ENCODE measurements around the gene WDR33.
A peak's percentile ranks its signal among the peaks of the same experiment; 100 is the strongest.
"Not testable (repeated sequence)": the region's sequence is repeated elsewhere in the genome, so short reads cannot be mapped to it uniquely, and the experiment has no call there.

The WDR33 gene

DNA sequence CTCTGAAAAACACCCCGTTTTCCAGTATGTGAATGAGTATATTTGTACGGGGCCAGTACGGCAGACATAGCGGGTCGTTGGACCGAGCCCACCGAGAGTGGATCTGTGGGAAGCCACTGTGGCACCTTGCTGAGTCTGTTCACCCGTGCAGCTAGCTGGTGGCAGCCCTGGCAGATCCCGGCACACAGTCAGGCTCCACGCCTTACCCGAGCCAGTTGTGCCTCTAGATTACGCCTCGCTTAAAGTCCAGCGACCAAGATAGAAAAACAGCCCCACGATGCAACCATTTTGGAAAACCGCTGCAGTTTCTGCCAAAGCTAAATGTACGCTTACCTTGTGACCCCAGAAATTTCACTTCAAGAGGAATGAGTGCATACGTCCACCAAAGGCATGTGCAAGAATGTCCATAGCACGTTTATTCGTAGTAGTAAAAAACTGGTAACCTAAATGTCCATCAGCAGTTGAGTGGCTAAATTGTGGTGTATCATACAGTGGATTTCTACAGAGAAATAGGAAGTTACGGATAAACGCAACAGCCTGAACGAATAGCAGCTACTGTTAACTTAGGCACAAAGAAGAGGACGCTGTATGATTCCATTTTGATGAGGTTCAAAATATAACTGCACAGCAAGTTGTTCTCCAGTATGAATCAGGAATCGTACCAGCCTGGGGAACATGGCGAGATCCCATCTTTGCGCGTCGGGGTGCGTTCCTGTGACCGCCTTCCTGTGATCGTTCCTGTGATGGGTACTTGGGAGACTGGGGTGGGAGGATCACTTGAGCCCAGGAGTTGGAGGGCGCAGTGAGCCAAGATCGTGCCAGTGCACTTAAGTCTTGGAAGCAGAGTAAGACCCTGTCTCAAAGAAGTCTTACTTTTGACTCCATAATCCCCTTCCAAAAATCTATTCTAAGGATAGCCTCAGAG lies 688 bp upstream of the WDR33 start:
- peak in 16 of 58 donors; percentile 32 to 69 (median 46) for DNase-seq

- DNase-seq = peak in 1 of 58 donors; percentile 0
Measured at GRCh38 chr2:127810156-127810618, 784 bp downstream of the WDR33 start.

DNA sequence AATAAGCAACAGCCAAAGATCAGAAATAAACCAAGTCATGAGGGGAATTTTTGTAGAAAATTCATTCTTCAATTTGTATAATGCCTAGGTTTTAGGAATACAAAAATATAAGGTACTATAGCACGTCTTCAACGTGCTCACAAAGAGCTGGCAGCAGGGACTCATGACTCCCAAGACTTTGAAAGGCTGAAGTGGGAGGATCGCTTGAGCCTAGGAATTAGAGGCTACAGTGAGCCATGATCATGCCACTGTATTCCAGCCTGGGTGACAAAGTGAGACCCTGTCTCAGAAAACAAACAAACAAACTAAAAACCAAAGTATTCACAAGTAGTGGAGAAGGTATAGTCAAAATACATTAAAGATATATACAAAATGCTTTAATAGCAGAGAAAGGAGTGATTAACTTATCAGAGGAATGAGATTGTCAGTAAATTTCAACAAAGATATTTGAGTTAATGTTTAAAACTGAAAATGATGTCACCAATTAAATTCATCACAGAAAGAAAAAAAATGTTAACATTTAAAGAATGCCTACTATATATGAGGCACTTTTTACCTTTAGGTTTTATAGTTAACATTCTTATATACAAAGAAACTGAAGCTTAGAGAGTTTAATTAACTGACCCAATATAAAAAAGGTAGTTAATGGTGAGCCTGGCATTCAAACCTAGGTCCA lies 3.2 kb downstream of the WDR33 start:
- DNase-seq = no peak

DNA sequence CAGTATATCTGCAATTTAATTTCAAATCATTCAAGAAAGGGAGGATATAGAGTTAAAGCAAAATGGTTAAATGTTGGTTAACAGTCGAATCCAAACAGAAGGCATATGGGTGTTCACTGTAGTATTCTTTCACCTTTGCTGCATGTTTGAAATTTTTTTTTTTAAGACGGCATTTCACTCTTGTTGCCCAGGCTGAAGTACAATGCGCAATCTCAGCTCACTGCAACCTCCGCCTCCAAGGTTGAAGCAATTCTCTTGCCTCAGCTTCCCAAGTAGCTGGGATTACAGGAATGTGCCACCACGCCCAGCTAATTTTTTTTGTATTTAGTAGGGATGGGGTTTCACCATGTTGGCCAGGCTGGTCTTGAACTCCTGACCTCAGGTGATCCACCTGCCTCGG lies 4.1 kb downstream of the WDR33 start:
- not testable (repeated sequence) for DNase-seq

- no peak for DNase-seq
Measured at GRCh38 chr2:127805491-127805890, 5.5 kb downstream of the WDR33 start.

- no peak for DNase-seq
Measured at GRCh38 chr2:127799926-127800325, 11.0 kb downstream of the WDR33 start.

DNA sequence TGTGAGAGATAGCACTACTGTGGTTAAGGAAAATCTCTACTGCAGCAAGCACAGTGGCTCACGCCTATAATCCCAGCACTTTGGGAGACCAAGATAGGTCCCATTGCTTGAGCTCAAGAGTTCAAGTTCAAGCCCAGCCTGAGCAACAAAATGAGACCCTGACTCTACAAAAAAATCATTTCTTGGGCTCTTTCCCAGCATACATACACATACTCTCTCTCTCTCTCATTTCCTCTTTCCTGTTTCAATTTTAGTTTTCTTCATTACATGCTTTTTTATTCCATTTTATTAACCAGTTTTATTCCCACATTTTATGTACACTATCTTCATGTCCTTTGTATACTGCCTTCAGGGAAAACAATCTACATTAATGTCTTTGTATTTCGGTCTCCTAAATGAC lies 14.6 kb downstream of the WDR33 start:
- DNase-seq = no peak

- DNase-seq = not testable (repeated sequence)
Measured at GRCh38 chr2:127794901-127795300, 16.1 kb downstream of the WDR33 start.

- no peak for DNase-seq
Measured at GRCh38 chr2:127792805-127793204, 18.2 kb downstream of the WDR33 start.

GRCh38 chr2:127790694-127791529 lies 20.1 kb downstream of the WDR33 start:
- no peak for DNase-seq

DNA sequence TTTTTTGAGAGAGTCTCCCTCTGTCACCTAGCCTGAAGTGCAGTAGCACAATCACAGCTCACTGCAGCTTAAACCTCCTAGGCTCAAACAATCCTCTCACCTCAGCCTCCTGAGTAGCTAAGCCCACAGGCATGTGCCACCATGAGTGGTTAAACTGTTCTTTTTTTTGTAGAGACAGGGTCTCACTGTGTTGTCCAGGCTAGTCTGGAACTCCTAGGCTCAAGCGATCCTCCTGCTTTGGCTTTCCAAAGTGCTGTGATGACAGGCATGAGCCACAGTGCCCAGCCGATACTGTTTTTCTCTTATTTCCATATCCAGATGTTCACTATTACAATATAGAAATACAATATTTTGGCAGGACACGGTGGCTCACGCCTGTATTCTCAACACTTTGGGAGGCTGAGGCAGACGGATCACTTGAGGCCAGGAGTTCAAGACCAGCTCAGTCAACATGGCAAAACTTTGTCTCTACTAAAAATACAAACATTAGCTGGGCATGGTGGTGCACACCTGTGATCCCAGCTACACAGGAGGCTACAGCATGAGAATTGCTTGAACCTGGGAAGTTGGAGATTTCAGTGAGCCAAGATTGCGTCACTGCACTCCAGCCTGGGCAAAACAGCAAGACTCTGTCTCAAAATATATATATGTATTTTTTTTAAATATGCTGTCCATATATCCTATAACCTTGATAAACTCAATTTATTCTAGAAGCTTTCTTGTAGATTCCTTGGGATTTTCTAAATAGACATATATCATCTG lies 24.7 kb downstream of the WDR33 start:
- DNase-seq = no peak

GRCh38 chr2:127784965-127785518 lies 25.9 kb downstream of the WDR33 start:
- DNase-seq = no peak

GRCh38 chr2:127783101-127783500 lies 27.9 kb downstream of the WDR33 start:
- DNase-seq = no peak

DNA sequence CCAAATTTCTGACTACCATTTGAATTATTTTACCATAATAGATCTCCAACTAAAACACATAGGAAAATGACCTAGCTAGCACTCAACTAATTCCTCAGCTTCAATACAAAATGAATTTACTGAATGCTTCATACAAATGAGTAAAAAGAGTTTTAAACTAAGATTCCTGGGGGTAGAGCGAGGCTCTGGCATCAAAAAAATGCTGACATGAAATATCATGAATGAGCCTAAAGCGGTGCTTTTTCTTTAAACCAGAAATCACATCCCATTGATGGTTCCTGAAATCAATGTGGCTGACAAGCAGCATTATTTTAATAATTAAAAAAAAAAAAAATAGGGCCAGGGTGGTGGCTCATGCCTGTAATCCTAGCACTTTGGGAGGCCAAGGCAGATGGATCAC lies 32.1 kb downstream of the WDR33 start:
- DNase-seq = no peak

DNA sequence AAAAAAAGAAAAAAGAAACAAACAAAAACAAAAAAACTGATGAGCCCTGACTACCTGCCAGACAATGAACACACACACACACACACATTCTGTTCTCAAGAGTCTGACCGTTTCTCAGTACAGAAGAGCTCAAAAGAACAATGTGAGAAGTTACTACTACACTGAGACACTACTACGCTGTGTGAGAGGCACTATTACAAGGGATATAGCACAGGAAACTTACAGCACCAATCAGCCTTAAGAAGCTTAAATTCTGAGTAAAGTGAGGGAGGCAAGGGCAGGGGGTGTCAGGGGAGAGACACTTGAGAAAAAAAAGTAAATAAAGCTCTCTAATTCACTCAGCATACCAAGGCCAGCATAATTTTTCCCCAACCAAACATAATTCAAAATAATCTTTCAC lies 32.5 kb downstream of the WDR33 start:
- no peak for DNase-seq

DNA sequence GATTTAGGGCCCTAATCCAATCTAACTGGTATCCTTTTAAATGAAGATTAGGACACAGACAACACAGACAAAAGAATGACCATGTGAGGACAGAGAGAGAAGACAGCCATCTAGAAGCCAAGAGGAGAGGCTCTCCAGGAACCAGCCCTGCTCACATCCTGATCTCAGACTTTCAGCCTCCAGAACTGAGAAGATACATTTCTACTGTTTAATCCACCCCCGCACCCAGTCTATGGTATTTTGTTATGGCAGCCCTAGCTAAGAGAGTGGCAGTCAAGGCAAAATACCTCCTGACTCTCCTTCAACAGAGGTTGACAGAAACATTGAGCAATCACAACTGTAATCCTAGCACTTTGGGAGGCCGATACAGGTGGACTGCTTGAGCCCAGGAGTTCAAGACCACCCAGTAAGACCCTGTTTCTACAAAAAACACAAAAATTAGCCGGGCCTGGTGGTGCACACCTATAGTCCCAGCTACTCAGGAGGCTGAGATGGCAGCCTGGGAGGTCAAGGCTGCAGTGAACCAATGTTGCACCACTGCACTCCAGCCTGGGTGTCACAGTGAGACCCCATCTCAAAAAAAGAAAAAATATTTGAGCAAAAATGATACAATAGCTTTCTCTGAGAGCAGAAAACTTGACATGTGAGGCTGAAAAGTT lies 34.7 kb downstream of the WDR33 start:
- DNase-seq = no peak

DNA sequence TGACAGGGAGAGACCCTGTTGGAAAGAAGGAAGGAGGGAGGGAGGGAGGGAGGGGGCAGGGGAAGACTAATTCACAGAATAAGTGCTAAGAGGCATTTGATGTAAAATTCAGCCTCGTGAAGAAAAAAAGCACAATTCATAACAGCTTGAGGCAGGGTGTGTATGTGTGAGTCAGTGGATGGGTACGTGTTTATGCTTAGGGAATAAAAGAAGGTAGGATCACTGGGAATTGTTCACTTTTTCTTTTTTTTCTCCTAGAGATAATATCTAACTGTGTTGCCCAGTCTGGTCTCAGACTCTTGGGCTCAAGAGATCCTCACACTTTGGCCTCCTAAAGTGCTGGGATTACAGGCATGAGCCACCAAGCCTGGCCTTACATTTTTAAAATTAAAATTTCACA lies 39.2 kb downstream of the WDR33 start:
- no peak for DNase-seq

DNA sequence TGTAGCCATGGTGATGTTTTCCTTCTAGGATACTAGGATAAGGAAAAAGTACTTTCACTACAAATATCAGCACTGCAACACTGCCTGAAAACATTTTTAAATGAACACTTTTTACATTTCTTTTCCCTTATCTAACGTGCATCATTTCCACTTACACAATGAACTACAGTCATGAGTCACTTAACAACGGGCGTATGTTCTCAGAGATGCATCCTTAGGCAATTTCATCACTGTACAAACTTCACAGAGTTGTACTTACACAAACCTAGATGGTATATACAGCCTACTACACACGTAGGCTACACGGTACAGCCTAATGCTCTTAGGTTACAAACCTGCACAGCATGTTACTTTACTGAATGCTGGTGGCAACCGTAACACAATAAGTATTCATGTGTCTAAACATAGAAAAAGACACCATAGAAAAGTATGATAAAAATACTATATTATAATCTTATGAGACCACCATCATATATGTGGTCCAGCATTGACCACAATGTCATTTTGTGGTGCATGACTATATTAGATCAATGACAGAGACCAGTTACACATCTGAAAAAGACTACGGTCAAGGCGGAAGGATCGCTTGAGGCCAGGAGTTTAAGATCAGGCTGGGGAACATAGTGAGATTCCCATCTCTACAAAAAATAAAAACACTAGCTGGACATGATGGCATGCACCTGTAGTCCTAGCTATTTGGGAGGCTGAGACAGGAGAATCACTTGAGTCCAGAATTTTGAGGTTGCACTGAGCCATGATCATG lies 39.8 kb downstream of the WDR33 start:
- no peak for DNase-seq

- DNase-seq = not testable (repeated sequence)
Measured at GRCh38 chr2:127770534-127770933, 40.4 kb downstream of the WDR33 start.

Data from anterior cingulate cortex (tissue), 58 donors.